ENCODE results near the gene CALML4. TPM values are rescaled to one million over a fixed set of nuclear protein-coding genes. Genes with fewer than 3 reads are reported as not detected.
"Not testable (repeated sequence)": the region's sequence is repeated elsewhere in the genome, so short reads cannot be mapped to it uniquely, and the experiment has no call there.

Gene CALML4
- total RNA-seq, 1 experiment from 2014 or later, result 1.8 TPM

GRCh38 chr15:68190048-68190447, 15.1 kb downstream of the CALML4 start:
- no peak for DNase-seq (ENCODE audit: low read depth)

GRCh38 chr15:68188647-68189046, 16.5 kb downstream of the CALML4 start:
- DNase-seq (ENCODE audit: low read depth), result no peak

- peak; percentile 43 for DNase-seq (ENCODE audit: low read depth)
Measured at GRCh38 chr15:68187559-68187958, 17.6 kb downstream of the CALML4 start.

GRCh38 chr15:68186671-68187397, 18.3 kb downstream of the CALML4 start:
- peak; percentile 23 for DNase-seq (ENCODE audit: low read depth)

GRCh38 chr15:68184616-68185480, 20.3 kb downstream of the CALML4 start:
- DNase-seq (ENCODE audit: low read depth), result no peak

GRCh38 chr15:68183616-68184315, 21.4 kb downstream of the CALML4 start:
- DNase-seq (ENCODE audit: low read depth), result no peak

GRCh38 chr15:68177742-68178141, 27.4 kb downstream of the CALML4 start:
- DNase-seq (ENCODE audit: low read depth), result no peak

GRCh38 chr15:68176601-68177000, 28.5 kb downstream of the CALML4 start:
- no peak for DNase-seq (ENCODE audit: low read depth)

GRCh38 chr15:68175526-68175925, 29.6 kb downstream of the CALML4 start:
- DNase-seq (ENCODE audit: low read depth), result no peak

GRCh38 chr15:68173119-68173518, 32.0 kb downstream of the CALML4 start:
- no peak for DNase-seq (ENCODE audit: low read depth)

GRCh38 chr15:68172037-68172436, 33.1 kb downstream of the CALML4 start:
- DNase-seq (ENCODE audit: low read depth), result not testable (repeated sequence)

GRCh38 chr15:68166847-68167246, 38.3 kb downstream of the CALML4 start:
- DNase-seq (ENCODE audit: low read depth), result no peak

- no peak for DNase-seq (ENCODE audit: low read depth)
Measured at GRCh38 chr15:68163191-68163590, 41.9 kb downstream of the CALML4 start.

GRCh38 chr15:68158046-68158628, 47.0 kb downstream of the CALML4 start:
- DNase-seq (ENCODE audit: low read depth), result no peak

GRCh38 chr15:68157074-68157473, 48.1 kb downstream of the CALML4 start:
- no peak for DNase-seq (ENCODE audit: low read depth)

GRCh38 chr15:68154923-68155559, 50.1 kb downstream of the CALML4 start:
- DNase-seq (ENCODE audit: low read depth), result peak; percentile 46

GRCh38 chr15:68152342-68152741, 52.8 kb downstream of the CALML4 start:
- DNase-seq (ENCODE audit: low read depth), result no peak

- peak; percentile 46 for DNase-seq (ENCODE audit: low read depth)
Measured at GRCh38 chr15:68151277-68151676, 53.9 kb downstream of the CALML4 start.

GRCh38 chr15:68150187-68150586, 54.9 kb downstream of the CALML4 start:
- no peak for DNase-seq (ENCODE audit: low read depth)

- DNase-seq (ENCODE audit: low read depth), result peak; percentile 66
Measured at GRCh38 chr15:68149059-68149458, 56.1 kb downstream of the CALML4 start.

- DNase-seq (ENCODE audit: low read depth), result no peak
Measured at GRCh38 chr15:68148039-68148438, 57.1 kb downstream of the CALML4 start.
